ENCODE results near the gene PRMT1. TPM values are rescaled to one million over a fixed set of nuclear protein-coding genes. Genes with fewer than 3 reads are reported as not detected.
A peak's percentile ranks its signal among the peaks of the same experiment; 100 is the strongest.

The PRMT1 gene
- polyA plus RNA-seq, 1 experiment = 287 TPM

DNA sequence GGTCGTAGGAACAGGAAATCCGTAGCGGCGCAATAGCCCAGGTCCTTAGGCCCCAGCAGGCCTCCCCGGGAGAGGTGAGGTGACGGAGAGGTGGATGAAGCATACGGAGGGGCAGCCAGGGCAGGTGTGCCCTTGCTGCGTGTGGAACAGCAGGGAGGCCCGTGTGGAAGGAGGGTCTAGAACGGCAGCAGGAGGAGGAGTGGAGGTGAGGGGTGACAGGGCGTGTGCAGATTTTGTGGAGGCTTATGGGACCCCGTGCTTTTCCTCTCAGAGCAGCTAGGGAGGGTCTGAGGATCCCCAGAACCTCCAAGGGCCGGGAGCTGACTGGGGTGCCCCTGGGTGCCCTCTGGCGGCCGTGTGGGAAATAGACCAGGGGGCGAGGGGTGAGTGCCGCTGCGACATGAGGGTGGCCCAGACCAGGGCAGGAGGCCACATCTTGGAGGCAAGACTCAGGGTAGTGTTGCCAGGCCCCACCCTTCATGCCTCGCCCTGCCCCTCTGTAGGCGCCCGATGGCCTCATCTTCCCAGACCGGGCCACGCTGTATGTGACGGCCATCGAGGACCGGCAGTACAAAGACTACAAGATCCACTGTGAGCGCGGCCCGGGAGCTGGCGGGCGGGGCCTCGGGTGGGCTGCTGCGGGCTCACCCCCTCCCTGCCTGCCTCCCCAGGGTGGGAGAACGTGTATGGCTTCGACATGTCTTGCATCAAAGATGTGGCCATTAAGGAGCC, 7.3 kb downstream of the PRMT1 start:
- Histone ChIP-seq H3K27ac (ENCODE audit: low read depth, low read length) (no peak overlapping the region), H3K27me3 (ENCODE audit: control insufficient read depth, insufficient read depth, low read length) (no peaks in the 10 kb centered on the region), H3K4me3 (ENCODE audit: low read depth, low read length) (no peak overlapping the region), H3K9me3 (ENCODE audit: control insufficient read depth, insufficient read depth, low read length) (no peaks in the 10 kb centered on the region)
- POLR2A ChIA-PET = interaction anchor here (0.8 kb wide), 1 partner anchor 94 kb away, joined by 7 read pairs; no protein-coding TSS in a partner anchor
- TF ChIP-seq, protein P1, sequence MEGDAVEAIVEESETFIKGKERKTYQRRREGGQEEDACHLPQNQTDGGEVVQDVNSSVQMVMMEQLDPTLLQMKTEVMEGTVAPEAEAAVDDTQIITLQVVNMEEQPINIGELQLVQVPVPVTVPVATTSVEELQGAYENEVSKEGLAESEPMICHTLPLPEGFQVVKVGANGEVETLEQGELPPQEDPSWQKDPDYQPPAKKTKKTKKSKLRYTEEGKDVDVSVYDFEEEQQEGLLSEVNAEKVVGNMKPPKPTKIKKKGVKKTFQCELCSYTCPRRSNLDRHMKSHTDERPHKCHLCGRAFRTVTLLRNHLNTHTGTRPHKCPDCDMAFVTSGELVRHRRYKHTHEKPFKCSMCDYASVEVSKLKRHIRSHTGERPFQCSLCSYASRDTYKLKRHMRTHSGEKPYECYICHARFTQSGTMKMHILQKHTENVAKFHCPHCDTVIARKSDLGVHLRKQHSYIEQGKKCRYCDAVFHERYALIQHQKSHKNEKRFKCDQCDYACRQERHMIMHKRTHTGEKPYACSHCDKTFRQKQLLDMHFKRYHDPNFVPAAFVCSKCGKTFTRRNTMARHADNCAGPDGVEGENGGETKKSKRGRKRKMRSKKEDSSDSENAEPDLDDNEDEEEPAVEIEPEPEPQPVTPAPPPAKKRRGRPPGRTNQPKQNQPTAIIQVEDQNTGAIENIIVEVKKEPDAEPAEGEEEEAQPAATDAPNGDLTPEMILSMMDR (IDR thresholded peaks at IDR 0.05; ENCODE audit: low read depth, low read length) = peak; percentile 50
- CTCF ChIA-PET = interaction anchor here (0.6 to 1.3 kb wide), 3 partner anchors 8 to 125 kb away, joined by 3 to 9 read pairs (median 3); no protein-coding TSS in a partner anchor
- DNase-seq (ENCODE audit: low read depth, low spot score) = no peak

DNA sequence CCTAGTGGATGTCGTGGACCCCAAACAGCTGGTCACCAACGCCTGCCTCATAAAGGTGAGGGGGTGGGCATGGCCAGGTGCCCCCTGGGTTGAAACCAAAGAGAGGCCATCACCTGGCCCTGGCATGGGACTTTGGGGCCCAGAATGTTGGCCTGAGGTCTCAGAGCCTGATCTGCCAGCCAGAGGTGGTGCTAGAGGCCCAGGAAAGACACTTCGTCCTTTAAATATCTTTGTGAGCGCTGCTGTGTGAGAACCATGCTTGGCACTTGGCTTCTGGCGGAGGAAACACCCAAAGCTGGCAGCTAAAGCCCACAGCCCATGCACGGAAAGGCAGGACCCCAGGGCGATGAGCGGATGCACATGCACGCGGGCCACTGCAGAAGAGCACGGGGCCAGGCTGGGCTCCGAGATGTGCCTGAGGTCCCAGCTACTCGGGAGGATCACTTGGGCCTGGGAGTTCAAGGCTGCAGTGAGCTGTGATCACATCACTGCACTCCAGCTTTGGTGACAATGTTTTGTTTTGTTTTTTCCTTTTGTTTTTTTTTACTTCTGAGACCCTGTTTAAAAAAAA, 8.0 kb downstream of the PRMT1 start:
- no peak for DNase-seq (ENCODE audit: low read depth, low spot score)
- no peaks in the 10 kb centered on the region for H3K27me3 ChIP-seq (ENCODE audit: control insufficient read depth, insufficient read depth, low read length)
- ChIA-PET CTCF (interaction anchor here (0.6 to 1.3 kb wide), 4 partner anchors 9 to 125 kb away, joined by 3 to 9 read pairs (median 3); no protein-coding TSS in a partner anchor), POLR2A (interaction anchor here (0.7 kb wide), 1 partner anchor 116 kb away, joined by 3 read pairs; no protein-coding TSS in a partner anchor)
- no peaks in the 10 kb centered on the region; the same call in 1 of the 2 replicates for H3K9me3 ChIP-seq (ENCODE audit: control insufficient read depth, insufficient read depth, low read length)
- TF ChIP-seq, protein P1 (IDR thresholded peaks at IDR 0.05; ENCODE audit: low read depth, low read length) = no peak
- no peak overlapping the region for H3K27ac ChIP-seq (ENCODE audit: low read depth, low read length)
- H3K4me3 ChIP-seq (ENCODE audit: low read depth, low read length) = no peak overlapping the region

DNA sequence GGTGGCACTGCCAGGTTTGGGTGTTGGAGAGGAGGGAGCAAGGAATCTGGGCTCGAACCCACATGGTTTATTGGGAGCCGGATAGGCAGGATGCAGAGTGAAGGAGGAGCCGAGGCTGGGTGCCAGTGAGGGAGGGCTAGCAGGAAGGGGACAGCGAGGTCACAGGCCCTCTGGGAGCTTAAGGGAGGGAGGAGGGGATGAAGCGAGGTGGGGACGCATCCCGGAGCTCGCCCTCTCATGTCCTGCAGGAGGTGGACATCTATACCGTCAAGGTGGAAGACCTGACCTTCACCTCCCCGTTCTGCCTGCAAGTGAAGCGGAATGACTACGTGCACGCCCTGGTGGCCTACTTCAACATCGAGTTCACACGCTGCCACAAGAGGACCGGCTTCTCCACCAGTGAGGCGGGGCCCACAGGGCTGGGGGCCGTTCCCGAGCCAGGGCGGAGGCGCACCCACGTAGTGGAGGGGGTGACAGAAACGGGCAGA, 8.8 kb downstream of the PRMT1 start:
- Histone ChIP-seq H3K9me3 (ENCODE audit: control insufficient read depth, insufficient read depth, low read length) (no peaks in the 10 kb centered on the region; the same call in 1 of the 2 replicates), H3K27me3 (ENCODE audit: control insufficient read depth, insufficient read depth, low read length) (no peaks in the 10 kb centered on the region), H3K4me3 (ENCODE audit: low read depth, low read length) (no peak overlapping the region), H3K27ac (ENCODE audit: low read depth, low read length) (no peak overlapping the region)
- DNase-seq (ENCODE audit: low read depth, low spot score) = no peak
- CTCF ChIA-PET = interaction anchor here (0.9 to 1.3 kb wide), 2 partner anchors 13 to 124 kb away, joined by 3 read pairs; no protein-coding TSS in a partner anchor
- POLR2A ChIA-PET = interaction anchor here (0.7 kb wide), 1 partner anchor 115 kb away, joined by 3 read pairs; no protein-coding TSS in a partner anchor
- TF ChIP-seq, protein P1 (IDR thresholded peaks at IDR 0.05; ENCODE audit: low read depth, low read length) = no peak

DNA sequence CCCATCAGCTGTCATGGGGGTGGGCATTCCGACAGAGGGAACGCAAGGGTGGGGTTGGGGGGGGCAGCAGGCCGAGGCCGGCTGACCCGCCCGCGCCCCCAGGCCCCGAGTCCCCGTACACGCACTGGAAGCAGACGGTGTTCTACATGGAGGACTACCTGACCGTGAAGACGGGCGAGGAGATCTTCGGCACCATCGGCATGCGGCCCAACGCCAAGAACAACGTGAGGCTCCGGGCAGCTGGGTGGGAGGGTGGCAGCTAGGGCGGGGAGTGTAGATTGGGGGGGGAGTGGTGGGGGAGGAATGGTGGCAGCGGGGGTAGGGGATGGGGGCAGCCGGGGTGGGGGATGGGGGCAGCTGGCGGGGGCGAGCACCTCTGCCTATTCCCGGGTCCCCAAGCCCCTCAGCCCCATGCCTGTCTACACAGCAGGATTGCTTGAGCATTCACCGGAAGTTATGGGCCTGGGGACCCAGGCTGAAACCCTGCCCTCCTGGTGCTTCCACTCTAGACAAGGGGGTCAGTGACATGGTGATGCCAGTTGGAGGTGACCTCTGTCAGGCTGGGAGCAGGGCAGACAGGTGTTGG, 9.5 kb downstream of the PRMT1 start:
- TF ChIP-seq, protein P1 (IDR thresholded peaks at IDR 0.05; ENCODE audit: low read depth, low read length) = no peak
- Histone ChIP-seq H3K27ac (ENCODE audit: low read depth, low read length) (no peak overlapping the region), H3K9me3 (ENCODE audit: control insufficient read depth, insufficient read depth, low read length) (no peaks in the 10 kb centered on the region; the same call in 1 of the 2 replicates), H3K27me3 (ENCODE audit: control insufficient read depth, insufficient read depth, low read length) (no peaks in the 10 kb centered on the region), H3K4me3 (ENCODE audit: low read depth, low read length) (no peak overlapping the region)
- POLR2A ChIA-PET = no interaction called here
- CTCF ChIA-PET = no interaction called here
- no peak for DNase-seq (ENCODE audit: low read depth, low spot score)
